Measurements from ENCODE around the gene NTM.

DNA sequence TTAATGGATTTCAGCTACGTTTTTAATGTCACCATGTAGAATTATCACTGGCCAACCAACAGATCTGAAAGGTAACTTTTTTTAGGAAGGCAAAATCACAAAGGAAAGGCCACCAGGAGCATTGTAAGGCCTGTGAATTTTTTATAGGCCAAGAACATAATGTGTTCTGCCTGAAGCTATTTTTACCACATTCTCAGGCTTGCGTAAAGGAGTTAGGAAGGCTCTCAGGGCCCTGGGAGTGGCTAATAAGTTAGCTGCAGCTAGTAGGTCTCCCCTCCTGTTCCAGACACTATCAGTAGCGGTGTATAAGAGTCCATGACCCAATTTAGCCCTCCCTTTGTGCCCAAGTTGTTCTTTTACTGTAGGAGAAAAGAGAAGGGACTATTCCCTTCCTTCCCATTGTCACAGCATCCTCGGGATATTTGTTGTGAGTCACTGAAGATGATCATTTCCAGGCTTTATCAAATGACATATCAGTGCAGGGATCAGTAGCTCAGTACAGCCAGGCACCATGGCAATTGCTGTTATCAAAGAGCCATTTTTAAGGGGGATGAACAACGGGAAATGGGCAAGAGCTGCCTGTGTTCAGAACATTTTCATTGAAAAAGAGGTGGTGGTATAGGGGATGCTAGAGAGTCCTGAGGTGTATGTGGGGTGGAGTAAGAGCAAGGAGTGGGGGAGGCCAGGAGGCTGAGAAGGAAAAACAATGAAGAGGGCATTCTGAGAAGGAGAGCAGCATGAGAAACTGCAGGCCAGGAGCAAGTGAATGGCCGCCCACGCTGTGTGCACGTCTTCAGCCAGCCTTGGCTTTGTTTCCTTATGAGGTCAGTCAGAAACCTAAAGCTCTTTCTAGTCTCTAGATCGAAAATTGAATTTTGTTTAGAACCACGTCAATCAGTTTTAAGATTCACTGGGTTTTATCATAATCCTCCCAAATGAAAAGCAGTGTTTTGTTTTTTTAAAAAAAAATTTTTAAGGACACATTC lies 940.3 kb downstream of the NTM start:
- TF ChIP-seq CTCF (IDR thresholded peaks at IDR 0.05) (no peak), ZFX (IDR thresholded peaks at IDR 0.05; ENCODE audit: borderline replicate concordance) (no peak)
